GM18526 (cell line): ENCODE results near the gene FSTL4.

Experiments
- POLR2A ChIP-seq: IDR thresholded peaks from 3 replicates; pipeline ENCODE4 v1.6.1; 2011; ENCODE audit not compliant: insufficient read length; ENCODE audit errors: extremely low read depth

FSTL4 gene

GRCh38 chr5:133429046-133429445 lies 183.3 kb downstream of the FSTL4 start:
- TF ChIP-seq POLR2A: no peak

- TF ChIP-seq POLR2A: no peak
Observed at GRCh38 chr5:133428072-133428660, 184.2 kb downstream of the FSTL4 start.

- no peak for TF ChIP-seq POLR2A
Observed at GRCh38 chr5:133427121-133427777, 185.1 kb downstream of the FSTL4 start.

GRCh38 chr5:133426264-133426663 lies 186.1 kb downstream of the FSTL4 start:
- TF ChIP-seq POLR2A: no peak

- TF ChIP-seq POLR2A: no peak
Observed at GRCh38 chr5:133425764-133426163, 186.6 kb downstream of the FSTL4 start.

- TF ChIP-seq POLR2A: no peak
Observed at GRCh38 chr5:133425222-133425621, 187.1 kb downstream of the FSTL4 start.

- no peak for TF ChIP-seq POLR2A
Observed at GRCh38 chr5:133423618-133424282, 188.6 kb downstream of the FSTL4 start.

- TF ChIP-seq POLR2A: no peak
Observed at GRCh38 chr5:133423011-133423617, 189.2 kb downstream of the FSTL4 start.

- TF ChIP-seq POLR2A: no peak
Observed at GRCh38 chr5:133421806-133422205, 190.5 kb downstream of the FSTL4 start.

GRCh38 chr5:133421394-133421793 lies 190.9 kb downstream of the FSTL4 start:
- no peak for TF ChIP-seq POLR2A

GRCh38 chr5:133420440-133421301 lies 191.7 kb downstream of the FSTL4 start:
- TF ChIP-seq POLR2A: no peak

GRCh38 chr5:133415906-133416305 lies 196.4 kb downstream of the FSTL4 start:
- TF ChIP-seq POLR2A: no peak

- no peak for TF ChIP-seq POLR2A
Observed at GRCh38 chr5:133415506-133415905, 196.8 kb downstream of the FSTL4 start.

- TF ChIP-seq POLR2A: no peak
Observed at GRCh38 chr5:133412661-133413060, 199.7 kb downstream of the FSTL4 start.

GRCh38 chr5:133410335-133410828 lies 202.0 kb downstream of the FSTL4 start:
- no peak for TF ChIP-seq POLR2A
